Activated CD8-positive, alpha-beta memory T cell treated with anti-CD3 and anti-CD28 coated beads, Interleukin-2, amount 50 U/mL, for 4 hours (primary cell): ENCODE data around the gene ZMYND10.
A peak's percentile ranks its signal among the peaks of the same experiment; 100 is the strongest.

Source experiments
- DNase-seq: peaks from one replicate; pipeline ENCODE4 v3.0.0-alpha.2; 2020

Gene ZMYND10

DNA sequence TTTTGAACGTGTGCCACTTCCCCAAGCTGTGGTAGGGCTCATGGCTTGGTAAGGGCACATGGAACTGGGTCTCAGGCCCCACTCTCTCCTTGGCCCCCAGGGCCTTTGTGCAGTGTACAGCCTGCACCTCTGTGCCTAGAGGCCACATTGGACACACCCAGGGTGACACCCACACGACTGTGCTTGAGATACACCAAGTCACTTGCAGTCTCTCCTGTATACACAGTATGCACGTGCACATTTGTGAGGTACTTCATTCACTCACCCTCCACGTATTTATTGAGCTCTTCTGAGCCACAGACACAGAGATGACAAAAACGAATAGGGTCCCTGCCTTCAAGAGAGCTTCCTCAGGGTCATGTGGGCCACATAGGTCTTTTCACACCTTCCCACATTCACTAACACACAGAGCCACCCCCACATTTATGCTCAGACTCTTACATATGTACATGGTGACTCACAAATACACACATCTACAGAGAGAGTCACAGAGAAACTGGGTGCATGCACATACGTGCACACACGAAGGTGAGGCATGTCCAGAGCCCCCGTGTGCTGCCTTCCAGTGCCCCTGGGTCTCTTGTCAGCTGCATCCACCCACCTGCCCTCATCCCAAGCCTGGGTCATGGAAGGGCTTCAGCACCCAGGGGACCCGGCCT is 23.6 kb upstream of the ZMYND10 start:
- DNase-seq, result no peak

DNA sequence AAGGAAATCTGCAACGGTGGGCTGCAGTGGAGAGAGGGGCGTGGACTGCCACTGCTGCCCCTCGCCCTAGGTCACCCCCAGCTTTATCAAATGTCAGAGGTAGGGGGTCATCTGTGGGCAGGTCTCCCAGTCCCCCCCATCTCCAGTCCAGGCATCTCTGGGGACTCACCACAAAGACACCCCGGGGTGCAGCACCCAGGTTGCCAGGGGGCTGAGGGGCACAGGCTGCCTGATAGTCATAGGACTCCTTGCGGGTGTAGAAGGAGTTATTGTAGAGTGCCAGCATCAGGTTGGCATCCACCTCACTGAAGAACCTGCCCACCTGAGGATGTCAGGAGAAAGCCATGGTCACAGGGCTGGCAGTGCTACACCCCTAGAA is 20.3 kb upstream of the ZMYND10 start:
- no peak for DNase-seq

DNA sequence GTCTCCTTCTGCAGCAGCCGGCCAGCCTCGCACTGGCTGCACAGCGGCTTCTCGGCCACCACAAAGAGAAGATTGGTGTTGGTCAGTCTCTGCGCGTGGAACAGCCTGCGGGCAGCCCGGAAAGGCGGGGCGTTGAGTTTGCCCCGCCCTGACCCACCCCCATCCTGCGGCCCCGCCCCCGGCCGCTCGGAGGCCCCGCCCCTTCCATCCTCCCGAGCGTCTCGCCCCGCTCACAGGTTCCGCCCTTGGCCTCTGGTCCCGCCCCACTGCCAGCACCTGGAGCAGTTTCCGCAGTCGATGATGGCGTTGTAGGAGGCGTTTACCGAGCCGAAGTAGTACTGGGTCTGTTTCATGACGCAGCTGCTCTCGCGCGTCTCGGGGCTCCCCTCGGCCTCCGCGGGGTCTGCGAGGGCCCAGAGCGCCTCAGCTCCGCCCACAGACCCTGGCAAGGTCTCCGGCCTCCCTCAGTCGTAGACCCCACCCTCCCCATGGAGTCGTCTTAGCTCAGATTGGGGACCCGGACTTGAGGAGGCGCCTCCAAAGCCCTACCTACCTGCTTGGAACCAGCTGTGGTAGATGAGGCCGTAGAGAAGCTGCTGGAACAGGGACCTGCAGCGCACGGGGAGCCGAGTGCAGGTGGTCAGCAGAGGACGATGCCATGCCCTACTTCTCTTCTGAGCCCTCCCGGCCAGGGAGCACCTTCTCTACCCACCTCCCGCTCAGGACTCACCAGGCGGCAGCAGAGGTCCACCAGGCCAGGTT is 19.7 kb upstream of the ZMYND10 start:
- peak; percentile 92 for DNase-seq

GRCh38 chr3:50364573-50365079 is 19.1 kb upstream of the ZMYND10 start:
- no peak for DNase-seq

DNA sequence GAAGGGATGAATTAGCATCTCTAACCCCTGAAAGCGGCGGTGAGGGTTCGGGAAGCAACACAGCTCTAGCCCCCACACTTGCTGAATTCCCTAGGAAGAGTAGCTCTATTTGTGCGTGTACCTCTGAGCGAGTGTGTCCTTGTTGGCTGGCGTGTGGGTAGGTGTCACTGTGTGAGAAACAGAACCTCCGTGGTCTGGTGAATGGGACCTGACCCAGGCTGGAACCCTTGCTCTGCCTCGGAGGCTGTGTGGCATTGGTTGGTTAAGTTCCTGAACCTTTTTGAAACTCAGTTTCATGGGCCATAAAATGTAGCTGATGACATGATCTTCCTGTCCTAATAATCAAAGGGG is 14.2 kb upstream of the ZMYND10 start:
- DNase-seq, result no peak

GRCh38 chr3:50358911-50359759 is 13.6 kb upstream of the ZMYND10 start, which contains the start of gene TMEM115:
TMEM115 (minus strand) TSS chr3:50359521; CDS start chr3:50359063, 458 bp downstream.
- peak; percentile 92 for DNase-seq

GRCh38 chr3:50358355-50358910 is 12.9 kb upstream of the ZMYND10 start:
- DNase-seq, result no peak

- DNase-seq, result no peak
Measured at GRCh38 chr3:50357481-50357880, 11.9 kb upstream of the ZMYND10 start.

DNA sequence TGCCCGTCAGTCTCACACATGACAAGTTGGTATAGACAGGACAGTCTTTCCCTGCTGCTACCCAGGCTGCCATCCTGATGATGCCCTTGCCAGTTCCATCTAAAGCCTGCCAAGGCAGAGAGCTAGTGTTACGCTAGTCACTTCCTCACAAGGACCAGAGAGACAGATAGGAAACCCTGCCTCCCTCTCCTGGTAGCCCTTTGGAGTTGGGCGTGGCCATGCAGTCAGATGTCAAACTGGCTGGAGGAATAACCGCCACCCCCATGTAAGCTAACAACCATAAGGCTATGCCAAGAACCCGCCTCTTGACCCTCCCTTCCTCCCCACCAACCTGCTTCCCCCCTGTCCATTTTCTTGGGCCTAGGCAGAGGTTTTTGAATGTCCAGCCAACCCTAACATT is 11.0 kb upstream of the ZMYND10 start:
- no peak for DNase-seq

DNA sequence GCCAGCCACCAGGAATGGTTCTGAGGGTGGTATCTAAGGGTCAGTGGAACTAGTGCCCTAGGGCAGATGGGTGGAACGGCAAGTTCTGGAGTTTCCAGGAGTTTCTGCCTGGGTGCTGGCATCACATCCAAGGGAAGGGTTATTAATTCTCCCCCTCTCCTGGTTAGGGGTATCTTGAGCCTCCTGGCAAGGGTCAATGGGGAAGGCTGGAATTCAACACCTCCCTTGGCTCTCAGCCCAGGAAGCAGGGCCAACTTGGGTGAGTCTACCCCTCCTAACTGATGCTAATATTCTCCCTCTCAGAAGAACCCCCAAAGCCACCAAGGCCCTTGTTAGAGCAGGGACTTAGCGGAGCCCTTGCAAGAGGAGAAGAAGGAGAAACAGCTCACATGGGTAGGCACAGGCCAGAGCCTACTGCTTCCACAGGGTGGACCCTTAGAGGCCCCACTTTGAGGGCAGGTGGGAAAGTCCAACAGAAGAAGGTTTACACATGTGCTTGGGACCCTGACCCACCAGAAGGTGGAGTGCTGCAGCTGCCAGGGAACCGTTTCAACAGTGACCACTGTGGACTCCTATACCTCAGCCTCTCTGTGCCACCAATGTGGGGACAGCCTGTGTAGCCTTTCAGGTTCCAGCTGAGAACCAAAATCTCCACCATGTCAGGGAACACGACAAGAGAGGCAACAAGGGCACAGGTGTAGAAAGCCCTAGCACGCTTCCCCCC is 10.5 kb upstream of the ZMYND10 start:
- no peak for DNase-seq

GRCh38 chr3:50354850-50355249 is 9.3 kb upstream of the ZMYND10 start:
- DNase-seq, result no peak

DNA sequence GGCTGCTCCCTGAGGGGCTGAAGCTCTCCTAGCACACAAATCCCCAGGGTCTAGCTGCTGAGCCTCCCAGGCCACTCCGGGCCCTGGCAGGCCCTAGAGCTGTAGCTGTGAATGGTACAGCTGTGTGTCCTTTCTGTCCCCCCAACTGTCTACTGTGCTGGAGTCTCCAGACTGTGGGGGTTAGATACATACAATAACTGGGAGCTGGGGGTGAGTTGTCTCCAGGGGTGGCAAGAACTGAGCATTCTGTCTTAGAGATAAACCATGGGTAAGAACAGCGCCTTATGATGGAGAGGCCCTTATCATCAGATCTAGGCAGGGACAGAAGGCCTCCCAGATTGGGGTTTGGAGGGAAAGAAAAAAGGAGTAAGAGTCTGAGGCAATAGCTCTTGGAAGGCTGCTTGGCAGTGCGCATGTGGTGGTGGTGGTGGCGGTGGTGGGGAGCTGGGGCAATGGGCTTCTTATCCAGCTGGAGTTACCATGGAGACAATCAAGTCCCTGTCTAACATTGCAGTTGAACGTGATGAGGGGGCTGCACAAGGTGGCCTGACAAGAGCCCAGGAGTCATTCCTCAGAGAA is 8.7 kb upstream of the ZMYND10 start:
- DNase-seq, result no peak

GRCh38 chr3:50353245-50354004 is 7.9 kb upstream of the ZMYND10 start:
- no peak for DNase-seq

DNA sequence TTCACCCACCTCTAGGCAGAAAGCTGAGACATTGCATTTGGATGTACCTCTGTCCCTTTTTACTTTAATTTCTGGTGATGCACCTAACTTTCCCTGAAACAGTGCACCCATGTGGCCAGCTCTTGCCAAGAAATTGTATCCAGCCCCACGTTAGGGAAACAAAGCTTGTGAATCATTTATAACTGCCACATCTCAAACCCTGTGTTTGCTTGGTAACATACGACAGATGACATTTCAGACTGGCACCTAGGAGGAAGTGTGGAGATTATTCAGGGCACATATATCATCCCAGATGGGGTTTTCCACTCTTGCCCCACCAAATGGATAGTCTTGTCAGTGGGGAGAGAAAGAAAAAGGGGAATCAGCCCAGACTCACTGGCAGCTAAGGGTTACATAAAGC is 7.2 kb upstream of the ZMYND10 start:
- no peak for DNase-seq

GRCh38 chr3:50351323-50351697 is 5.8 kb upstream of the ZMYND10 start:
- no peak for DNase-seq

DNA sequence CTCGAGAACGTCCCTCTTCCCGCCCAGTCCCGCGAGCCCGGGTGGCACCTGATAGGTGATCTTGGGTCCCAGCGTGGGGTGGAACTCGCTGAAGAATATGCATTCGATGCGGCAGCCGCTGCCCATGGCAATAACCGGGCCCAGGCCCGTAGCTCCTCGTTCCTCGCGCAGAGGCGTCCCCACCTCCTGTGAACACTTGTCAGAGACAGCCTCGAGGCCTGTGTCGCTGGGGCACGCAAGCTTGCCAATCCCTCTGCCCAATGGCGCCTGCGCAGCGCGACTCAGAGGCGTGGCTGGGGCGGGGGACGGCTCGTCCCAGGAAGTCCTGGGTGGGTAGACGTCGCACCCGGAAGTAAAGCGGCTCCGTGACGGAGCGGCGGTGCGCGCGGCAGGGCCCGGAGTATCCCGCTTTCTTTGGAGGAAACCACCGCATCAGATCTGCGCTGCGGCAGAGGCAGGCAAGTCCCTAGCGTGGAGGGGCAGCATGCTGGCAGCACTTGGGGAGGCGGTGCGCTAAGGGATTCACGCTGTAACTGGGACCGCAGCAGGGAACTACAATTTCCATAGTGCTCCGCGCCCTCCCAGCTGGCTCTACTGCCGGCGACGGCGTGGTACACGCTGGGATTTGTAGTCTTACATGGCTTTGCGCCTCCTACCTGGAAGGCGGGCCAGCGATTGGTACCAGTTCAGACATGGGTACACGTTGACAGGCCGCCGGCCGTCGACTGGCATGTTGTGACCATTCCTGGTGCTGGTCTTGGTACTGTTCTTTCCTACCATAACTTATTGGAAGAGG is 5.2 kb upstream of the ZMYND10 start, which contains the start of the genes CYB561D2 and NPRL2:
TSS of gene CYB561D2 (plus strand) at position 336 of the 796 bp plus-strand sequence. CDS start 572 bp downstream, outside the sequence.
TSS of gene NPRL2 (minus strand) at position 249 of the 796 bp plus-strand sequence. CDS start at position 126, 123 bp downstream.
- DNase-seq, result peak; percentile 99

DNA sequence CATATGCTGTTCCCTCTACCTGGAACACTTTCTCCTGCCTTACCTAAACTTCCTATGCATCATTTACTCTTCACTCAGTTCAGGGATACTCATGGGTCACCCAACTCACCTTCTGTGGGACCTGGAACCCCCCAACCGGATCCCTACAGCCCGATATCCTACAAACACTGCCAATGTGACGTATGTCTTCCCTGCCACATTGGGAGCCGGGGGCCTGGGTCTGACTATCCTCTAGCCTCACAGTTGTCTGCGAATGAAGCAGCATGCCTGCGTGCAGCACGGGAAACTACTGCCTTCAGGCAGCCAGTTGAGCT is 4.6 kb upstream of the ZMYND10 start:
- DNase-seq, result no peak

DNA sequence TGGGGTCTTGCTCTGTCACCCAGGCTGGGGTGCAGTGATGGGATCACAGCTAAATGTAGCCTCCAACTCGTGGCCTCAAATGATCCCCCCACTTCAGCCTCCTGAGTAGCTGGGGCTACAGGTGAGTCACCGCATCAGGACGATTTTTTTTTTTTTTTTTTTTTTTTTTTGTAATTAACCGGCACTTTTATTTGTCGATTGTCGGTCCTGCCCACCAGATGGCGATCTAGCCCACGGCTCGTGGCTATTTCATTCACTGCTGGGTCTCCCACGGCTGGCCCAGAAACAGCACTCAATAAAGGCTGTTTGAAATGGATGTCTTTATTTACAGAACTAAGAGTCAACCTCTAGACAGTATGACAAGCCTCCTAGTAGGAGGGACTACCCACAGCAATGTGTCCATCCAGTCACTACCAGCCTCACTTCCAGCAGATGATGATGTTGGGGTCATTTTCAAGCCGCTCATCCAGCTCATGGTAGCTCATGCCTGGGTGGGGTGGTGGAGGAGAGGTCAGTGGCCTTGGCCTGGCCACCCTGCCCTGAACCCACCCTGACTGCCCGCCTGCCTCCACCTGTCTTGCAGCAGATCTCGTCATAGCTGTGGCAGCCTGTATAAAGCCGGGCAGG is 1.8 kb upstream of the ZMYND10 start:
- peak; percentile 78 for DNase-seq

GRCh38 chr3:50345008-50345407 is 524 bp downstream of the ZMYND10 start:
- no peak for DNase-seq
